GM20000 (cell line): ENCODE results near the gene IRF6.

ENCODE experiments used
- DNase-seq: peaks from one replicate; pipeline ENCODE4 v3.0.0; 2012; ENCODE audit warnings: low spot score
- CTCF ChIP-seq: IDR thresholded peaks from 2 replicates; pipeline ENCODE4 v1.5.1; 2012; ENCODE audit warnings: mild to moderate bottlenecking, control low read depth; ENCODE audit errors: extremely low read depth, missing control alignments

Gene IRF6

GRCh38 chr1:209849388-209849787 lies 43.4 kb upstream of the IRF6 start:
- TF ChIP-seq CTCF, result no peak

DNA sequence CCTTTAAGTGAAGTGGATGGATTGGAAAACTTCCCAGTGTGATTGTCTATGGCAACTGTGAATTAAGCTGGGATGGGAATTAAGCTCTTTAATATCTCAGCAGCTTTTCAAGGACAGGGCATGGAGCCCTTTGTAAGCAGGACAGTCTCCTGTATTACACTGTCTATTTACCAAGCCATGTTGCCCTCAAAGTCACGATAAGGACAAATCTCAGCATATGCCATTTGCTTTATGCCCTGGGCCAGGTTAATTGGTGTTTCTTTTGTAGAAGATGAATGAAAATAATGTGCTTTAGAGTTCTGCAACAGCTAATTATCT lies 39.4 kb upstream of the IRF6 start:
- TF ChIP-seq CTCF, result no peak
- DNase-seq, result no peak

More at GRCh38 chr1:209849388-209849787, 43.4 kb upstream of the IRF6 start:
- no peak for DNase-seq

DNA sequence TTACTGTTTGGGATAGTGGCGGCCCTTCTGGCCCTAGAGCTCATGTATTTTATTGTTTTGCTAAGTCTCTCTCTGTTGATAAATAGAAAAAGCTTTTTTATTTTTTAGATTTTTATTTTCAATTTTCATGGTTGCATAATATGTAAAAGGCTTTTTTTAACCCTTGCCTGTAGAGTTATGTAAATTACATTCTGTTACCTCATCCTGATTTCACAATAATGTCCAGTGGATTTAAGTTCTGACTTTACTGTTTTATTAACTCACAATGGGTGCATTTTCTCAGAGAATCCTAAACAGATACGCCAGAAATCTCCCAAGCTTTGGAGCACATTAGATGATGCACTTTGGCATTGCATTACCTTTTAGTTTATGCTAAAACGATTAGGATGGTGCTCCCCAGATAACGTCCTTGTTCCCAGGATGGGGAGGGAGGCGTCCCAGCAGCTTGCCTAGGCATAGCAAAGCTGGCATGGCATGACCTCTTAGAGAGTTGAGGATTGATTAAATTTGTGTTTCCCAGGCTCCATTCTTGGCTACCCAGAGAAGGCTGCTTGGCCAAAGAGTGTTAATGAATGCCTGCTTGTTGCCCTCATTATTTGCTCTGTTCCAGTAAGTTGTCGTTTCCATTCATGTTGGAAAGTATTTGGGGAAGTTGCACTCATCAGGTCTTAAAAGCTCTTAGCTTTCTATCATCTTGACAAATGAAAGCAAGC lies 38.9 kb upstream of the IRF6 start:
- no peak for TF ChIP-seq CTCF
- DNase-seq, result no peak

DNA sequence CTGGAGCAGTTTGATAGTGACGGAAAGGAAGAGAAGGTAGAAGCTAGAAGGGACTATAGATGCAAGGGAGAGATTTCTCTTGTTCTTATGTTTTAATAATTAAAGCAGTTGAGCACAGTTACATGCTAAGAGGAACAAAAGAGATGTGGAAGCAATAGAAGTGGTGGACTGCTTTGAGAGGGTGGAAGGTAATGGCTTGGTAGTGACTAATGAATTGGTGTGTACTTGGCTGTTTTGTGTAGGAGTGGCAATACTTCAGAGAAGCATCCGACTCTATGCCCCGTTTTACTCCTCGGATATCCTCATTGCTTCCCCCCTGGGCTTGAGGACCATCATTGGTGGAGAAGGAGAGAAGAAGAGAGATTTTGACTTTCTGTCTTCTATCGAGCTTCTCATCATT lies 34.7 kb upstream of the IRF6 start:
- no peak for TF ChIP-seq CTCF
- DNase-seq, result no peak

DNA sequence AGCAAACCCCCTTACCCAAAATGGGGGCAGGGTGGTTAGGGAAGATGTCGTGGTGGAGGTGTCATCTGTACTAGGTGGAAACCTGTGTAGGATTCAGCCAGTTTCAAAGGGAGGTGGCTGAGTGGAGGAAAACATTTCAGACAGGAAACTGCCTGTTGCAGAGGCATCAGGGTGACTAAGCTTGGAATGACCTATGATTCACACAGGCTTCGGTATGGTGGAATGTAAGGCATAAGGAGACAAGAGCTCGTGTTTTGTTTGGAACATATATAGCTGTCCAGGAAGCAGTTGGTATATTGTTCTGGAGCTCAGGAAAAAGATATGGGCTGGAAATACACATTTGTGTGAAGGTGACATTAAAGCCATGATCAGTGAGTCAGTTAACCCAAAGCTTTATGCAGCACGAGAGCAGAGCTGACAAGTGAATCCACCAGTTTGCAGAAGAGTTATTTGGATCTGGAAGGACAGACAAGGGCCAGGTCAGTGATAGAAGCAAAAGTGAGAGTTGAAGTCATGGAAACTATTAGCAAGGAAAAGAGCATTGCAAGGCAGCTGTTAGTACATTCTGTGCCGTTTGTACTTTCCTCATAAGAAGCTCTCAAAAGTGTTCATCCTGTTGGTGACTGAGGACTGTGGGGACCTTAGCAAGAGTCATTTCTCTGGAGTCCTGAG lies 34.1 kb upstream of the IRF6 start:
- no peak for TF ChIP-seq CTCF
- DNase-seq, result no peak

GRCh38 chr1:209838537-209838936 lies 32.6 kb upstream of the IRF6 start:
- no peak for TF ChIP-seq CTCF

GRCh38 chr1:209837671-209838070 lies 31.7 kb upstream of the IRF6 start:
- no peak for TF ChIP-seq CTCF

More at GRCh38 chr1:209838537-209838936, 32.6 kb upstream of the IRF6 start:
- no peak for DNase-seq

More at GRCh38 chr1:209837671-209838070, 31.7 kb upstream of the IRF6 start:
- no peak for DNase-seq
